ENCODE data around the gene TMEM181. TPM values are rescaled to one million over a fixed set of nuclear protein-coding genes. Genes with fewer than 3 reads are reported as not detected.
A peak's percentile ranks its signal among the peaks of the same experiment; 100 is the strongest.

Gene TMEM181
- total and polyA plus RNA-seq, 5 experiments from 2014 or later = 3.9 to 16.9 (median 4.6) TPM

- peak overlapping the region in 5 of 10 donors; percentile 13 to 72 (median 43) for H3K27ac Mint-ChIP-seq
- H3K27me3 Mint-ChIP-seq = no peaks in the 10 kb centered on the region
- H3K36me3 Mint-ChIP-seq = peaks cover 0 to 83% (median 16%) of the 10 kb centered on the region in 3 donors
- peak in 1 of 10 donors; percentile 56 for DNase-seq
- H3K4me3 Mint-ChIP-seq = no peak overlapping the region
- peaks cover 1 to 23% (median 11%) of the 10 kb centered on the region in 4 donors for H3K4me1 Mint-ChIP-seq
- POLR2A ChIA-PET = interaction anchor here (0.7 kb wide), 1 partner anchor 15 kb away, joined by 3 read pairs; no protein-coding TSS in a partner anchor
- no peak for ATAC-seq
- no peaks in the 10 kb centered on the region for H3K9me3 Mint-ChIP-seq
Observed at GRCh38 chr6:158621694-158622544, 62.0 kb downstream of the TMEM181 start.

DNA sequence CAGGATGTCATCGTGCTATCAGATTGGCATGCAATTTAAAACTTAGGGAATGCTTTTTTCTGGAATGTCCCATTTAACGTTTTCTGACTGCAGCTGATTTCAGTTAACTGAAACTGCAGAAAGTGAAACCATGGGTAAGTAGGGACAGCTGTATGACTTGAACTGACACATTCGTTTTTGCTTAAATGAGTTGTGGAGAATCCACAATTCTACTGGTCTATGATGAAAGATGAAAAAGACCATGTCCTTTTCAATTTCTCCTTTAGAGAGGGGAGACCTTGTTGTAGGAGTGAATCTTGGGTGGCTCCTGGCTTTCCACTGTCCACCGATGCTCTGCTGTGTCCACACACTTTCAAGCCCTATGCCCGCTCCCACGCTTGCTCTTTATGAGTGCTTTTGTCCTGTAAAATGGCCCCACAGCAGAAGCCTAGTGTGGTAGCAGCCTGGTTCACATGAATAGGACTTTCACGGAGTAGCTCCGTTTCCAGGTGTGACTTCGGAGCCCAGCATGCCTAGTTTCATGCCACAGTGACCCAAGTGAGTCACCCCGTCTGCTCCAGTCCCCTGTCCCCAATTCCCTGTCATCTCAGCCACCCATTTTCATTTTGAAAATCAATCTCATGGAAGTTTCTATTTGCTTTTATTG lies 62.8 kb downstream of the TMEM181 start:
- DNase-seq (no peak), ATAC-seq (no peak)
- Mint-ChIP-seq H3K36me3 (peaks cover 0 to 82% (median 9%) of the 10 kb centered on the region in 3 donors), H3K27ac (peak overlapping the region in 2 of 10 donors; percentile 16 to 33), H3K4me1 (peaks cover 3 to 25% (median 12%) of the 10 kb centered on the region in 4 donors), H3K9me3 (no peaks in the 10 kb centered on the region), H3K4me3 (no peak overlapping the region), H3K27me3 (no peaks in the 10 kb centered on the region)
- POLR2A ChIA-PET = no interaction called here

- ATAC-seq = no peak
- Mint-ChIP-seq H3K27me3 (no peaks in the 10 kb centered on the region), H3K27ac (peak overlapping the region in 6 of 10 donors; percentile 40 to 82 (median 74)), H3K9me3 (no peaks in the 10 kb centered on the region), H3K36me3 (peaks cover 0 to 76% (median 6%) of the 10 kb centered on the region in 3 donors), H3K4me1 (peaks cover 2 to 19% (median 17%) of the 10 kb centered on the region in 4 donors), H3K4me3 (no peak overlapping the region)
- DNase-seq = no peak
- POLR2A ChIA-PET = no interaction called here
Observed at GRCh38 chr6:158624684-158625682, 65.1 kb downstream of the TMEM181 start.

DNA sequence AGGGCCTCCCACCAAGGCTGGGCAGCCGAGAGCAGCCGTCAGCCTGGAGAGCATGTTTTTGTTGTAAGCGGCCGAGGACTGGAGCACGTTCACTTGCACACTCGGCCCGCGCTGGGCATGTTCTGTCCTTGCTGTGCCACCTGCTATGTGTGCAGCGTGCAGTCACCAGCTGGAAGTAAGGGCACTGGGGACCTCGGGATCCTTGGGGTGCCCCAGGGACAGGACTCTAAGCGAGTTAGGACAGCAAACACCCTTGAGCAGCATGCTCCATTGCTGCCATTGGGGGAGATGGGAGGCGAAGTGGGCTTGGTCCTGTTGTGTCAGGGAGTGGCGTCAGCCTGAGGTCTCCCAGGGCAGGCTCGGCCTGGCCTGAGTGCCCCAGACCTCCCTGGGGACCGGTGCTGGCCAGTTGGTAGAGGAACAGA lies 66.0 kb downstream of the TMEM181 start:
- no peaks in the 10 kb centered on the region for H3K27me3 Mint-ChIP-seq
- H3K4me1 Mint-ChIP-seq = peaks cover 2 to 24% (median 17%) of the 10 kb centered on the region in 4 donors
- POLR2A ChIA-PET = no interaction called here
- DNase-seq (no peak), ATAC-seq (no peak)
- H3K4me3 Mint-ChIP-seq = no peak overlapping the region
- no peaks in the 10 kb centered on the region for H3K9me3 Mint-ChIP-seq
- H3K27ac Mint-ChIP-seq = peak overlapping the region in 6 of 10 donors; percentile 24 to 83 (median 78)
- H3K36me3 Mint-ChIP-seq = peaks cover 0 to 69% (median 7%) of the 10 kb centered on the region in 3 donors

DNA sequence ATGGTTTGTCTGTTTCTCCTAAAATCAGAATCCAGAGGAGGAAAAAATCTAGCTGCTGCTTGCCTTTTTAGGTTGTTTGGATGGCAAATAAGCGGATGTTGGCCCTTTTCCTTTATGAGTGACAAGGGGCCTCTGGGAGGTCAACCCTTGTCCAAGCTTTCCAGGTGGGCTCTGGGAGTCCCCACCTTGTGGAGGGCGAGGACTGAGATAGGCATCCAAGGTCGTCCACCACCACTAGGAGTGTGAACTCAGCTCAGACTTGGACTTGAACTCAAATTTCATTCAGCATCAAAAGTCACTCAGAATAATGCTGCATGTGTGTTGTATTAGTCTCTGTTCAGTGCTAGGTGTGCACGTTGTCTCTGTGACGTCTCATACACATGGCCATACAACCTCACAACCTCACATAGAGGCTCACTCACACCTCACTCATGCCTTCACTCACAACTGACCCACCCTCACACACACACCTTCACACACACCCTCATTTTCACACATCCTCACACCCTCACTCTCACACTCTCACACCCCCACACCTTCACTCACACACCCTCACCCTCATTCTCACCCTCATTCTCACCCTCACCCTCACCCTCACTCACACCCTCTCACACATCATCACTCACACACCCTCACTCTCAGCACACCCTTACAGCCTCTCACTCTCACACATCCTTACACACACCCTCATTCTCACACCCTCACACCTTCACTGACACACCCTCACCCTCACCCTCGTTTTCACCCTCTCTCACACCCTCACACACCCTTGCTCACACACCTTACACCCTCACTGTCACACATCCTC lies 66.7 kb downstream of the TMEM181 start:
- Mint-ChIP-seq H3K4me3 (no peak overlapping the region), H3K27ac (peak overlapping the region; percentile 63 to 90 (median 80)), H3K4me1 (peaks cover 8 to 31% (median 23%) of the 10 kb centered on the region in 4 donors), H3K27me3 (no peaks in the 10 kb centered on the region), H3K9me3 (no peaks in the 10 kb centered on the region), H3K36me3 (peaks cover 0 to 70% (median 13%) of the 10 kb centered on the region in 3 donors)
- POLR2A ChIA-PET = no interaction called here
- ATAC-seq = no peak
- DNase-seq = no peak

- POLR2A ChIA-PET = interaction anchor here (0.7 kb wide), 1 partner anchor 28 kb away, joined by 3 read pairs; no protein-coding TSS in a partner anchor
- Mint-ChIP-seq H3K27ac (peak overlapping the region; percentile 25 to 90 (median 80)), H3K27me3 (no peaks in the 10 kb centered on the region), H3K36me3 (peaks cover 0 to 73% (median 16%) of the 10 kb centered on the region in 3 donors), H3K4me1 (peaks cover 14 to 36% (median 26%) of the 10 kb centered on the region in 4 donors), H3K9me3 (no peaks in the 10 kb centered on the region), H3K4me3 (no peak overlapping the region)
- ATAC-seq (no peak), DNase-seq (peak in 1 of 10 donors; percentile 38)
Observed at GRCh38 chr6:158627168-158627939, 67.5 kb downstream of the TMEM181 start.

- Mint-ChIP-seq H3K4me3 (no peak overlapping the region), H3K36me3 (peaks cover 0 to 73% (median 16%) of the 10 kb centered on the region in 3 donors), H3K9me3 (no peaks in the 10 kb centered on the region), H3K27me3 (no peaks in the 10 kb centered on the region), H3K4me1 (peaks cover 14 to 36% (median 28%) of the 10 kb centered on the region in 4 donors), H3K27ac (peak overlapping the region in 8 of 10 donors; percentile 56 to 90 (median 80))
- ATAC-seq (no peak), DNase-seq (no peak)
- POLR2A ChIA-PET = interaction anchor here (0.7 kb wide), 1 partner anchor 27 kb away, joined by 3 read pairs; no protein-coding TSS in a partner anchor
Observed at GRCh38 chr6:158627940-158628211, 68.0 kb downstream of the TMEM181 start.

GRCh38 chr6:158628542-158628941 lies 68.7 kb downstream of the TMEM181 start:
- POLR2A ChIA-PET = interaction anchor here (0.6 kb wide), 1 partner anchor 65 kb away, joined by 3 read pairs; no protein-coding TSS in a partner anchor
- no peak for DNase-seq
- ATAC-seq = no peak

DNA sequence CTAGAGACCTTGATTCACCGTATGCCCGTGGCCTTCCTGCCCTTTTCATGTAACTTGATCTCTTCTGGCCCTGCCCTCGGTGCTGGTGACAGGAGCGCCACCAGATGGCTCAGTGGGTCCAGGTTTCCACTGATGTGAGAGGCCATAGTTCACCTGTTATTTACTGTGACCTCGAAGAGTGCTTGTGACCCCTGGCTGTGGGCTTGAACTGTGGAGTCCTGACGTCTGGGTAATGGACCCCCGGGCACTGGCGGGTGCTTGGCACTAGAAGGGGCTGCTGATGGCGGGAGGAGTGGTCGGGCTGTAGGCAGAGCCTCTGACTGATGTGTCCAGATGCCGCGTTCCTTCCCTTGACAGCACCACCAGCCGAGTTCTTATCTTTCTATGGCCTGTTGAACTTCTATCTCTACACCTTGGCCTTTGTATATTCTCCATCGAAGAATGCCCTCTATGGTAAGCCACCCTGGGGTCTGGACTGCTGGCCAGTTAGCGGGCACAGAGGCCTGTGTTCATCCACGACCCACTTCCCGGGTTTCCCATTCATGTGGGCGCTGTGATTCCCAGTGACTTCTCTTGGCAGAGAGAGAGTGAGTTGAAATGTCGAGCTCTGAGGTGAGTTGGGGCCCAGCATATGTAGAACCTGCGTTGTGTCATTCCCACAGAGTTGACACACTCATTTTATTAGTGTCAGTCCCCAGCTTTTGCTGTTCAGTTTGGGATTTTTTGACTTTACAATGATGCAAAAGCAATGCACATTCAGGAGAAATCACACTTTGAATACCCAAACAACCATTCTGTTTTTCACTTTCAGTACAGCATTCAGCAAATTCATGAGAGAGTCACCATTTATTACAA lies 69.7 kb downstream of the TMEM181 start:
- Mint-ChIP-seq H3K4me3 (no peak overlapping the region), H3K9me3 (no peaks in the 10 kb centered on the region), H3K27ac (peak overlapping the region; percentile 53 to 92 (median 86)), H3K27me3 (no peaks in the 10 kb centered on the region), H3K36me3 (peaks cover 0 to 66% (median 16%) of the 10 kb centered on the region in 3 donors), H3K4me1 (peaks cover 20 to 44% (median 32%) of the 10 kb centered on the region in 4 donors)
- ATAC-seq (peak; percentile 63 to 70), DNase-seq (peak in 6 of 10 donors; percentile 17 to 67 (median 45))
- POLR2A ChIA-PET = interaction anchor here (0.7 to 2.6 kb wide), 2 partner anchors 10 to 62 kb away, joined by 3 to 7 read pairs; no protein-coding TSS in a partner anchor

More at GRCh38 chr6:158628542-158628941, 68.7 kb downstream of the TMEM181 start:
- H3K36me3 Mint-ChIP-seq = peaks cover 0 to 72% (median 16%) of the 10 kb centered on the region in 3 donors
- H3K27ac Mint-ChIP-seq = peak overlapping the region in 3 of 10 donors; percentile 84 to 90 (median 87)
- H3K4me1 Mint-ChIP-seq = peaks cover 16 to 39% (median 28%) of the 10 kb centered on the region in 4 donors
- H3K9me3 Mint-ChIP-seq = no peaks in the 10 kb centered on the region
- H3K27me3 Mint-ChIP-seq = no peaks in the 10 kb centered on the region
- no peak overlapping the region for H3K4me3 Mint-ChIP-seq
